Osteoblast (primary cell): ENCODE measurements around the gene FAM13A. TPM values are rescaled to one million over a fixed set of nuclear protein-coding genes. Genes with fewer than 3 reads are reported as not detected.

Experiments
- DNase-seq: peaks from one replicate; pipeline ENCODE4 v3.0.0; 2011; ENCODE audit warnings: low spot score, mixed read lengths; ENCODE audit not compliant: insufficient read length; ENCODE audit errors: missing footprints
- H2AFZ ChIP-seq: 2 replicates; pipeline ENCODE4 v1.6.0; 2011; ENCODE audit warnings: mild to moderate bottlenecking, low read length
- H3K27ac ChIP-seq: 2 replicates; pipeline ENCODE4 v1.5.1; 2011; ENCODE audit warnings: mild to moderate bottlenecking, low read depth, low read length, moderate library complexity
- H3K27me3 ChIP-seq: 2 replicates; pipeline ENCODE4 v1.6.0; 2012; ENCODE audit warnings: mild to moderate bottlenecking, control low read depth, inconsistent platforms, low read length, moderate library complexity; ENCODE audit not compliant: insufficient read depth
- H3K36me3 ChIP-seq: 2 replicates; pipeline ENCODE4 v1.5.1; 2011; ENCODE audit warnings: mild to moderate bottlenecking, low read length, control low read depth, moderate library complexity; ENCODE audit not compliant: insufficient read depth
- H3K4me1 ChIP-seq: 2 replicates; pipeline ENCODE4 v1.5.1; 2011; ENCODE audit warnings: mild to moderate bottlenecking, low read length, control low read depth, moderate library complexity; ENCODE audit not compliant: insufficient read depth
- H3K4me2 ChIP-seq: 2 replicates; pipeline ENCODE4 v1.6.0; 2011; ENCODE audit warnings: mild to moderate bottlenecking, low read length; ENCODE audit not compliant: insufficient read depth
- H3K4me3 ChIP-seq: fragments of 200-600 bp; sonication (generic); 3 replicates; pipeline ENCODE4 v1.5.1; 2012; ENCODE audit warnings: mild to moderate bottlenecking, low read length, inconsistent platforms; ENCODE audit not compliant: insufficient read depth
- H3K79me2 ChIP-seq: 2 replicates; pipeline ENCODE4 v1.6.0; 2012; ENCODE audit warnings: mild to moderate bottlenecking, low read length, control low read depth, inconsistent platforms; ENCODE audit not compliant: insufficient read depth
- H3K9me3 ChIP-seq: 2 replicates; pipeline ENCODE4 v1.5.1; 2011; ENCODE audit warnings: low read depth, low read length, control low read depth
- H4K20me1 ChIP-seq: 2 replicates; pipeline ENCODE4 v1.6.0; 2012; ENCODE audit warnings: mild to moderate bottlenecking, low read length, control low read depth; ENCODE audit not compliant: insufficient read depth
- total RNA-seq: library from RNA; depleted of rRNA; stranded (reverse); fragments of >200 nt; gene quantifications from 2 replicates; pipeline ENCODE4 v1.2.3, GENCODE V29; 2012
- TF ChIP-seq, protein P1 (sequence below): IDR thresholded peaks from 2 replicates; pipeline ENCODE4 v1.5.1; 2011; ENCODE audit warnings: mild to moderate bottlenecking, low read depth, low read length, moderate library complexity; ENCODE audit errors: extremely low read depth

The FAM13A gene
- total RNA-seq, 1 donor: 18.8 TPM

DNA sequence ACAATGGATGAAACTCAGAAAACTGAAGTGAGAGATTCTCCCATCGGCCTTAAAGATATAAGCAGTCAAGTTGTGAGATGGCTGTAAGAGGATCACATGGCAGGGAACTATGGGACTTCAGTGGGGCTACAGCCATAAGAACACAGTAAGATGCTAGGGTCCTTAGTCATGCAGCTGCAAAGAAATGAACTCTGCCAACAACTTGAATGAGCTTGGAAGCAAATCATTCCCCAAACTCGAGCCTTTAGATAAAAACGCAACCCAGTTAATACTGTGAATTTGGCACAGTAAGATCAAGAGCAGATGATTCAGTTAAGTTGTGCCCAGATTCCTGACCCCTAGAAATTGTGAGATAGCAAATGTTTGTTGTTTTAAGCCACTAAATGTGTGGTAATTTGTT is 117.3 kb downstream of the FAM13A start:
- H3K4me3 ChIP-seq: no peak overlapping the region
- H3K9me3 ChIP-seq: no peaks in the 10 kb centered on the region
- H3K4me1 ChIP-seq: peaks cover 38% of the 10 kb centered on the region
- H3K36me3 ChIP-seq: no peaks in the 10 kb centered on the region
- H3K27ac ChIP-seq: peak overlapping the region; percentile 21
- TF ChIP-seq, protein P1, sequence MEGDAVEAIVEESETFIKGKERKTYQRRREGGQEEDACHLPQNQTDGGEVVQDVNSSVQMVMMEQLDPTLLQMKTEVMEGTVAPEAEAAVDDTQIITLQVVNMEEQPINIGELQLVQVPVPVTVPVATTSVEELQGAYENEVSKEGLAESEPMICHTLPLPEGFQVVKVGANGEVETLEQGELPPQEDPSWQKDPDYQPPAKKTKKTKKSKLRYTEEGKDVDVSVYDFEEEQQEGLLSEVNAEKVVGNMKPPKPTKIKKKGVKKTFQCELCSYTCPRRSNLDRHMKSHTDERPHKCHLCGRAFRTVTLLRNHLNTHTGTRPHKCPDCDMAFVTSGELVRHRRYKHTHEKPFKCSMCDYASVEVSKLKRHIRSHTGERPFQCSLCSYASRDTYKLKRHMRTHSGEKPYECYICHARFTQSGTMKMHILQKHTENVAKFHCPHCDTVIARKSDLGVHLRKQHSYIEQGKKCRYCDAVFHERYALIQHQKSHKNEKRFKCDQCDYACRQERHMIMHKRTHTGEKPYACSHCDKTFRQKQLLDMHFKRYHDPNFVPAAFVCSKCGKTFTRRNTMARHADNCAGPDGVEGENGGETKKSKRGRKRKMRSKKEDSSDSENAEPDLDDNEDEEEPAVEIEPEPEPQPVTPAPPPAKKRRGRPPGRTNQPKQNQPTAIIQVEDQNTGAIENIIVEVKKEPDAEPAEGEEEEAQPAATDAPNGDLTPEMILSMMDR: no peak
- peak overlapping the region; percentile 30 for H3K4me2 ChIP-seq
- no peaks in the 10 kb centered on the region for H4K20me1 ChIP-seq
- H2AFZ ChIP-seq: no peak overlapping the region
- H3K27me3 ChIP-seq: no peaks in the 10 kb centered on the region
- H3K79me2 ChIP-seq: no peaks in the 10 kb centered on the region
- DNase-seq: peak; percentile 57

DNA sequence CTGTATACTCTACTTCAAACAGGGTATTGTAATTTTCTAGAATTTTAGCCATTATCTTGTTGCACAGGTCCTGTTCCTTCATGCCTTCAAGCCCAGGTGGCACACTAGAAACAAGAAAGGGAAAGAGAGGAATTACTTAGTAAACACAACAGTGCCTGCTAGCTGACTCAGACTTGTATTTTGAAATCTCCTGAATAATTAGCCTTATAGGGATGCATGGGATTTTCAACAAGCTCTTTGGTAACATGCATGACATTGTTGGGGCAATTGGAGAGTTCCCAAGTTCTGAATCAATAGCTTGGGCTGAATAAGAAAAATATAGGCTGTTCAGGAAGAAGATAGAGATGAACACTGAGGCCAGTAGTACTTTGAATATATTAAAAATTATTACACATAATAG is 118.8 kb downstream of the FAM13A start:
- H2AFZ ChIP-seq: no peak overlapping the region
- H3K27ac ChIP-seq: peak overlapping the region; percentile 83
- TF ChIP-seq, protein P1: no peak
- H3K4me2 ChIP-seq: peak overlapping the region; percentile 44
- peak; percentile 58 for DNase-seq
- no peaks in the 10 kb centered on the region for H4K20me1 ChIP-seq
- no peaks in the 10 kb centered on the region for H3K36me3 ChIP-seq
- H3K4me3 ChIP-seq: no peak overlapping the region
- peaks cover 38% of the 10 kb centered on the region for H3K4me1 ChIP-seq
- no peaks in the 10 kb centered on the region for H3K79me2 ChIP-seq
- no peaks in the 10 kb centered on the region for H3K9me3 ChIP-seq
- no peaks in the 10 kb centered on the region for H3K27me3 ChIP-seq

DNA sequence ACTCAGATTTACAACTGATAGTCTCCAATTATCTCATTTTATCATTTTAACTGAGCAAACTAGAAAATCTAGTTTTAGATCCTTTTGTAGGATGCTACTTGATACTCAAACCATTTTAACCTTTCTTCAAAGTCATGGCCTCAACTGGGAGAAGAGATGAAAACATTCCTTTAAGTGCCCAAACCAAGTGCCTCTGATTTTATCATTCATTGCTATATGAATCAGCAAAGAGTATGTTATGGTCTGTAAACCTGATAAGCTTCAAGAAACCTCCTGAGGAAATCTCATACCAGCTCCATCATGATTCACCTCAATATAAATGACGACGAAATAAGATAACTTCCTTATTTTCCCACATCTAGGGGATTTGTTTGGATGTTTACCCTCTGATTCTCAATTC is 119.9 kb downstream of the FAM13A start:
- TF ChIP-seq, protein P1: no peak
- Histone ChIP-seq H3K9me3 (no peaks in the 10 kb centered on the region), H3K4me3 (no peak overlapping the region), H3K27me3 (no peaks in the 10 kb centered on the region), H2AFZ (no peak overlapping the region), H3K4me2 (peak overlapping the region; percentile 9), H3K27ac (peak overlapping the region; percentile 83), H3K36me3 (no peaks in the 10 kb centered on the region), H4K20me1 (no peaks in the 10 kb centered on the region), H3K79me2 (no peaks in the 10 kb centered on the region), H3K4me1 (peaks cover 38% of the 10 kb centered on the region)
- peak; percentile 70 for DNase-seq

DNA sequence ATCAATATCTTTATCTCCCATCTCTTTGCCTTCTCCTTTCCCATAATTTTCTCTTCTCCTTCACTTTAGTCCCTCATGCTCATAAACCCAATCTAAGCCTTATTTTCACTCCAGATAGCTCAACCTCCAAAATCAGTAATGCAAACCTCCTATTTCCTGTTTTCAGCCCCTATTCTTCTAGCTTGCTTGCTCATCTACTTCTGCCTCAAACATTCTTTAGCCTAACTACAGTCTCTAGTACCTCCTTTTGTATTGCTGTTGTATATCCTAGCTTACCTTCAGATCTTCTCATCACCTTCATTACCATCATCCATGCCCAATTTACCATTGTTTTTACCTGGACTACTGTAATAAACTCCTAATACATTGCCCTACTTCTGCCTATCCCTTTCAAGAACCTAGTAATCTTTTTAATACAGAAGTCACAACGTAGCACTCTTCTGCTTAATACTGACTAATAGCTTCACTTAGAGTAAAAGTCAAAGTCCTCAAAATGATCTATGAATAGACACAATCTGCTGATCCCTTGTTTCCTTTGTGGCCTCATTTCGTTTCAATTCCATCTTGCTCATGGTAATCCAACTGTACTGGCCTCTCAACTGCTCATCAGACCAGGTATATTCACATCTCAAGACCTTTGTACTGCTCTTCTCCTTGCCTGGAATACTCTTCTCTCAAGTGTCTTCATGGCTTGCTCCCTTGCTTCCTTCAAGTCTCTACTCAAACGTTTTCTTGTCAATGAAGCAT is 123.4 kb downstream of the FAM13A start:
- no peaks in the 10 kb centered on the region for H4K20me1 ChIP-seq
- H3K36me3 ChIP-seq: no peaks in the 10 kb centered on the region
- no peak overlapping the region for H3K27ac ChIP-seq
- H3K27me3 ChIP-seq: no peaks in the 10 kb centered on the region
- no peak overlapping the region for H3K4me3 ChIP-seq
- no peaks in the 10 kb centered on the region for H3K9me3 ChIP-seq
- TF ChIP-seq, protein P1: no peak
- H3K4me1 ChIP-seq: peaks cover 22% of the 10 kb centered on the region
- H3K79me2 ChIP-seq: no peaks in the 10 kb centered on the region
- no peak overlapping the region for H2AFZ ChIP-seq
- no peak for DNase-seq
- no peak overlapping the region for H3K4me2 ChIP-seq
